Neuronal stem cell (in vitro differentiated cells): ENCODE results near the gene ACTR3C.

Experiments
- DNase-seq: peaks from one replicate; pipeline ENCODE4 v3.0.0-alpha.2; 2013; ENCODE audit warnings: low spot score
- H2AFZ ChIP-seq: one replicate; pipeline ENCODE4 v1.6.1; 2013; ENCODE audit warnings: mild to moderate bottlenecking, low read length, inconsistent platforms
- H2AK5ac ChIP-seq: 2 replicates; pipeline ENCODE4 v1.6.1; 2013; ENCODE audit warnings: low read depth, mild to moderate bottlenecking, inconsistent platforms, low read length, moderate library complexity, mixed read lengths
- H2BK120ac ChIP-seq: 2 replicates; pipeline ENCODE4 v1.6.1; 2013; ENCODE audit warnings: low read depth, mild to moderate bottlenecking, inconsistent platforms, low read length, moderate library complexity, mixed read lengths
- H2BK12ac ChIP-seq: one replicate; pipeline ENCODE4 v1.6.1; 2013; ENCODE audit warnings: low read length, inconsistent platforms
- H2BK15ac ChIP-seq: 2 replicates; pipeline ENCODE4 v1.6.1; 2013; ENCODE audit warnings: mild to moderate bottlenecking, low read length, inconsistent platforms, mixed read lengths
- H2BK5ac ChIP-seq: one replicate; pipeline ENCODE4 v1.6.1; 2013; ENCODE audit warnings: inconsistent platforms, mild to moderate bottlenecking, low read length, moderate library complexity
- H3K14ac ChIP-seq: one replicate; pipeline ENCODE4 v1.6.1; 2013; ENCODE audit warnings: low read length, inconsistent platforms
- H3K18ac ChIP-seq: 2 replicates; pipeline ENCODE4 v1.6.1; 2013; ENCODE audit warnings: low read length, inconsistent platforms
- H3K23ac ChIP-seq: 2 replicates; pipeline ENCODE4 v1.6.1; 2013; ENCODE audit warnings: low read depth, mild to moderate bottlenecking, mixed read lengths, low read length, inconsistent platforms; ENCODE audit not compliant: poor library complexity
- H3K27ac ChIP-seq: replicated peaks from 3 replicates; pipeline ENCODE4 v1.5.1; 2013; ENCODE audit warnings: low read length, inconsistent platforms
- H3K27me3 ChIP-seq, 3 experiments: 2 replicates each; pipeline ENCODE4 v1.6.1; 2013; ENCODE audit warnings: low read length in 3 of 3, mild to moderate bottlenecking in 2 of 3, inconsistent platforms in 1 of 3, low read depth in 1 of 3, mixed read lengths in 1 of 3, moderate library complexity in 1 of 3; ENCODE audit not compliant: control insufficient read depth in 3 of 3, insufficient read depth in 3 of 3
- H3K36me3 ChIP-seq, 2 donors: replicated peaks in 1 of 2; 2 replicates each; pipeline ENCODE4 v1.6.1; 2013; ENCODE audit warnings: low read length in 2 of 2; ENCODE audit not compliant: control insufficient read depth in 2 of 2, insufficient read depth in 2 of 2
- H3K4ac ChIP-seq: 2 replicates; pipeline ENCODE4 v1.6.1; 2013; ENCODE audit warnings: inconsistent platforms, mild to moderate bottlenecking, low read length, moderate library complexity
- H3K4me1 ChIP-seq, 2 donors: 1 replicate in 1 of 2; 2 replicates in 1 of 2; pipeline ENCODE4 v1.6.1; 2013; ENCODE audit warnings: low read length in 2 of 2, low read depth in 1 of 2; ENCODE audit not compliant: control insufficient read depth in 2 of 2, insufficient read depth in 1 of 2
- H3K4me2 ChIP-seq: one replicate; pipeline ENCODE4 v1.6.1; 2013; ENCODE audit warnings: mild to moderate bottlenecking, low read length, inconsistent platforms; ENCODE audit not compliant: insufficient read depth, poor library complexity, severe bottlenecking
- H3K4me3 ChIP-seq, 2 donors: 2 replicates each; pipeline ENCODE4 v1.5.1; 2013; ENCODE audit warnings: low read length in 2 of 2, mild to moderate bottlenecking in 2 of 2, inconsistent platforms in 1 of 2, moderate library complexity in 1 of 2
- H3K79me1 ChIP-seq: one replicate; pipeline ENCODE4 v1.6.1; 2013; ENCODE audit warnings: low read depth, mild to moderate bottlenecking, inconsistent platforms, low read length, moderate library complexity
- H3K9ac ChIP-seq: one replicate; pipeline ENCODE4 v1.6.1; 2013; ENCODE audit warnings: mild to moderate bottlenecking, low read depth, low read length, inconsistent platforms; ENCODE audit not compliant: poor library complexity
- H3K9me3 ChIP-seq, 2 donors: replicated peaks in 1 of 2; 2 replicates each; pipeline versions ENCODE3 to v1.6.1; 2013; ENCODE audit warnings: low read length in 2 of 2, mild to moderate bottlenecking in 2 of 2, inconsistent platforms in 1 of 2, low read depth in 1 of 2, mixed read lengths in 1 of 2, moderate library complexity in 1 of 2; ENCODE audit not compliant: control insufficient read depth in 2 of 2, insufficient read depth in 1 of 2
- H4K8ac ChIP-seq: one replicate; pipeline ENCODE4 v1.6.1; 2013; ENCODE audit warnings: low read depth, mild to moderate bottlenecking, inconsistent platforms, low read length, moderate library complexity
- H4K91ac ChIP-seq: one replicate; pipeline ENCODE4 v1.6.1; 2013; ENCODE audit warnings: low read length, low read depth, mild to moderate bottlenecking, inconsistent platforms; ENCODE audit not compliant: poor library complexity
- WGBS, 2 donors: extraction: QIAGEN DNeasy Blood & Tissue Kit; methylation state at CpG; one replicate each; pipeline ENCODE4 v1.1.7; 2013; ENCODE audit warnings: missing lambda C conversion rate in 2 of 2, mixed read lengths in 1 of 2; ENCODE audit not compliant: insufficient read length in 2 of 2, insufficient replicate concordance in 1 of 2; ENCODE audit errors: extremely low coverage in 2 of 2; 5-methylcytosine and 5-hydroxymethylcytosine counted together

The ACTR3C gene

GRCh38 chr7:150336746-150337145 lies 13.4 kb upstream of the ACTR3C start:
- Histone ChIP-seq H2BK12ac (no peak overlapping the region), H3K14ac (no peak overlapping the region), H2BK120ac (no peak overlapping the region), H4K91ac (no peak overlapping the region), H3K27ac (no peak overlapping the region), H3K4me1 (peaks cover 6 to 10% of the 10 kb centered on the region in 2 donors), H3K18ac (peak overlapping the region; percentile 60), H3K36me3 (no peaks in the 10 kb centered on the region), H3K9ac (no peak overlapping the region), H3K4me3 (peak overlapping the region in 1 of 2 donors; percentile 29), H2BK15ac (peak overlapping the region; percentile 21), H3K9me3 (no peaks in the 10 kb centered on the region), H2AFZ (no peak overlapping the region), H3K27me3 (peaks cover 7 to 29% (median 12%) of the 10 kb centered on the region in 3 experiments), H3K79me1 (no peaks in the 10 kb centered on the region), H4K8ac (no peak overlapping the region), H3K23ac (peak overlapping the region; percentile 11), H3K4me2 (no peak overlapping the region), H2AK5ac (no peak overlapping the region), H3K4ac (no peak overlapping the region), H2BK5ac (no peak overlapping the region)
- no CpG with 5 or more reads among the region's 14 CpGs for WGBS, 2 donors
- DNase-seq, result no peak

- Histone ChIP-seq H3K27ac (no peak overlapping the region), H3K4ac (no peak overlapping the region)
Measured at GRCh38 chr7:150335774-150336112, 12.4 kb upstream of the ACTR3C start.

GRCh38 chr7:150335108-150335773 lies 11.9 kb upstream of the ACTR3C start:
- WGBS, 2 donors, result no CpG with 5 or more reads among the region's 7 CpGs
- DNase-seq, result no peak
- H3K9me3 ChIP-seq, result no peaks in the 10 kb centered on the region

More at GRCh38 chr7:150335774-150336112, 12.4 kb upstream of the ACTR3C start:
- no peaks in the 10 kb centered on the region for H3K36me3 ChIP-seq
- no peak overlapping the region for H2BK12ac ChIP-seq
- H4K8ac ChIP-seq, result no peak overlapping the region
- no peak overlapping the region for H2BK15ac ChIP-seq
- no peak overlapping the region for H2AK5ac ChIP-seq
- no peak overlapping the region for H3K18ac ChIP-seq
- H3K9me3 ChIP-seq, result no peaks in the 10 kb centered on the region
- H3K14ac ChIP-seq, result no peak overlapping the region
- no peak overlapping the region for H3K23ac ChIP-seq
- H3K79me1 ChIP-seq, result no peaks in the 10 kb centered on the region
- H2BK120ac ChIP-seq, result no peak overlapping the region
- no peak overlapping the region for H3K4me2 ChIP-seq
- no peak overlapping the region for H2AFZ ChIP-seq
- no peak overlapping the region for H3K9ac ChIP-seq
- peaks cover under 1 to 20% (median 15%) of the 10 kb centered on the region in 3 experiments for H3K27me3 ChIP-seq
- H3K4me3 ChIP-seq, result no peak overlapping the region
- no peak overlapping the region for H4K91ac ChIP-seq
- WGBS, 2 donors, result no CpG with 5 or more reads among the region's 6 CpGs
- DNase-seq, result no peak
- H2BK5ac ChIP-seq, result no peak overlapping the region
- peaks cover 5 to 8% of the 10 kb centered on the region in 2 donors for H3K4me1 ChIP-seq

GRCh38 chr7:150334108-150334507 lies 10.8 kb upstream of the ACTR3C start:
- Histone ChIP-seq H2AFZ (no peak overlapping the region), H2BK15ac (no peak overlapping the region), H3K27me3 (peaks cover 0 to 7% (median 4%) of the 10 kb centered on the region in 3 experiments), H3K4me3 (no peak overlapping the region), H3K14ac (no peak overlapping the region), H3K18ac (peak overlapping the region; percentile 69), H4K8ac (no peak overlapping the region), H2BK120ac (peak overlapping the region; percentile 76), H3K23ac (peak overlapping the region; percentile 70), H4K91ac (no peak overlapping the region), H3K36me3 (no peaks in the 10 kb centered on the region), H3K9ac (no peak overlapping the region), H3K79me1 (no peaks in the 10 kb centered on the region), H3K27ac (no peak overlapping the region), H2BK5ac (no peak overlapping the region), H2BK12ac (no peak overlapping the region), H3K4ac (no peak overlapping the region), H3K4me1 (peaks cover 0 to 3% of the 10 kb centered on the region in 2 donors), H3K4me2 (no peak overlapping the region), H2AK5ac (no peak overlapping the region), H3K9me3 (no peaks in the 10 kb centered on the region)
- no CpG with 5 or more reads among the region's 8 CpGs for WGBS, 2 donors
- DNase-seq, result no peak

More at GRCh38 chr7:150335108-150335773, 11.9 kb upstream of the ACTR3C start:
- Histone ChIP-seq H3K27me3 (peaks cover 0 to 15% (median 15%) of the 10 kb centered on the region in 3 experiments), H2BK120ac (no peak overlapping the region), H3K18ac (no peak overlapping the region), H3K4me3 (no peak overlapping the region), H3K4me1 (peaks cover 5 to 6% of the 10 kb centered on the region in 2 donors), H3K36me3 (no peaks in the 10 kb centered on the region), H2BK12ac (no peak overlapping the region), H3K23ac (no peak overlapping the region), H3K4me2 (no peak overlapping the region), H2BK5ac (no peak overlapping the region), H4K8ac (no peak overlapping the region), H2BK15ac (no peak overlapping the region), H2AK5ac (no peak overlapping the region), H2AFZ (no peak overlapping the region), H3K14ac (no peak overlapping the region), H3K79me1 (no peaks in the 10 kb centered on the region), H4K91ac (no peak overlapping the region), H3K27ac (no peak overlapping the region), H3K9ac (no peak overlapping the region), H3K4ac (no peak overlapping the region)
